ENCODE measurements around the gene CPN1. TPM values are rescaled to one million over a fixed set of nuclear protein-coding genes. Genes with fewer than 3 reads are reported as not detected.
A peak's percentile ranks its signal among the peaks of the same experiment; 100 is the strongest.
"Not testable (repeated sequence)": the region's sequence is repeated elsewhere in the genome, so short reads cannot be mapped to it uniquely, and the experiment has no call there.

Gene CPN1
- not detected for polyA plus RNA-seq (2013)

GRCh38 chr10:100081075-100082001 is at the start of gene CPN1:
TSS of gene CPN1 (minus strand) at chr10:100081869. CDS start at chr10:100081625, 244 bp downstream.
- no peak for DNase-seq
- POLR2A ChIA-PET = no interaction called here
- Histone ChIP-seq H3K4me1 (ENCODE audit: control extremely low read depth in 1 of 4, control insufficient read depth in 4 of 4, insufficient read depth in 4 of 4, low read length in 3 of 4) (no peaks in the 10 kb centered on the region), H3K36me3 (ENCODE audit: control insufficient read depth in 4 of 4, insufficient read depth in 4 of 4, low read length in 3 of 4) (no peaks in the 10 kb centered on the region), H3K4me3 (ENCODE audit: control insufficient read depth in 1 of 7, extremely low read depth in 1 of 7, insufficient read depth in 4 of 7, low read depth in 2 of 7, low read length in 6 of 7) (no peak within 1 kb of the TSS), H3K9me3 (ENCODE audit: control extremely low read depth in 1 of 5, control insufficient read depth in 4 of 5, insufficient read depth in 2 of 5, low read depth in 1 of 5, low read length in 4 of 5) (no peaks in the 10 kb centered on the region), H3K27me3 (replicated peaks in 2 of 5; ENCODE audit: control insufficient read depth in 4 of 5, insufficient read depth in 5 of 5, low read length in 4 of 5) (peaks cover 0 to 5% (median 0%) of the 10 kb centered on the region in 5 experiments), H3K27ac (ENCODE audit: insufficient read depth in 1 of 2, low read depth in 1 of 2, low read length in 2 of 2, poor library complexity in 1 of 2, severe bottlenecking in 2 of 2) (no peak within 1 kb of the TSS)
- CTCF ChIA-PET = no interaction called here
- 97% methylated on average over 21 of the region's 24 CpGs for WGBS (ENCODE audit: insufficient coverage)

DNA sequence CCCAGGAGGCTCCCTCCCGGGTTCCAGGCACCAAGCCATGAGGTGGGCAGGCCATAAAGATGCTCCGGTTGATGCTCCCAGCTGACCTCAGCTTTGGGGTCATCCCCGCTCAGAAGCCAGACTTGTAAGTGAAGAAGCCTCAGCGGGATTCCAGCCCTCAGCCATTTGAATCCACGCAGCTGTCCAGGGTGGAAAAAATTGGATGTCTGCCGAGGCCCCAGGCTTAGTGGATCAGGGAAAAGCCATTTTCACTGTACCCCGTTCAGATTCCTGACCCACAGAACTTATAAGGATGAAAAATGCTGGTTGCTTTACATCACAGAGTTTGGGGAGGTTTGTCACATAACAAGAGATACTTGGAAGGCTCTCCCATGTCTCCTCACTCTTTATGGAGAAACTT is 49.2 kb upstream of the CPN1 start:
- no peaks in the 10 kb centered on the region for H3K36me3 ChIP-seq (ENCODE audit: control insufficient read depth in 4 of 4, insufficient read depth in 4 of 4, low read length in 3 of 4)
- POLR2A ChIA-PET = no interaction called here
- CTCF ChIA-PET = no interaction called here

GRCh38 chr10:100129424-100129823 is 47.8 kb upstream of the CPN1 start:
- CTCF ChIA-PET = no interaction called here
- H3K27ac ChIP-seq (ENCODE audit: insufficient read depth in 1 of 2, low read depth in 1 of 2, low read length in 2 of 2, poor library complexity in 1 of 2, severe bottlenecking in 2 of 2) = no peak overlapping the region
- 25% methylated on average over 6 of the region's 9 CpGs for WGBS (ENCODE audit: insufficient coverage)
- no peaks in the 10 kb centered on the region for H3K36me3 ChIP-seq (ENCODE audit: control insufficient read depth in 4 of 4, insufficient read depth in 4 of 4, low read length in 3 of 4)
- peak; percentile 48 to 86 (median 71) for DNase-seq
- H3K9me3 ChIP-seq (ENCODE audit: control extremely low read depth in 1 of 5, control insufficient read depth in 4 of 5, insufficient read depth in 2 of 5, low read depth in 1 of 5, low read length in 4 of 5) = peaks cover 0 to 3% (median under 1%) of the 10 kb centered on the region in 5 experiments
- H3K4me3 ChIP-seq (ENCODE audit: control insufficient read depth in 1 of 7, extremely low read depth in 1 of 7, insufficient read depth in 4 of 7, low read depth in 2 of 7, low read length in 6 of 7) = no peak overlapping the region
- no peaks in the 10 kb centered on the region for H3K27me3 ChIP-seq (replicated peaks in 2 of 5; ENCODE audit: control insufficient read depth in 4 of 5, insufficient read depth in 5 of 5, low read length in 4 of 5)
- POLR2A ChIA-PET = no interaction called here
- H3K4me1 ChIP-seq (ENCODE audit: control extremely low read depth in 1 of 4, control insufficient read depth in 4 of 4, insufficient read depth in 4 of 4, low read length in 3 of 4) = peaks cover 0 to 5% (median 0%) of the 10 kb centered on the region in 4 experiments

More for the DNA sequence above, 49.2 kb upstream of the CPN1 start:
- Histone ChIP-seq H3K27me3 (replicated peaks in 2 of 5; ENCODE audit: control insufficient read depth in 4 of 5, insufficient read depth in 5 of 5, low read length in 4 of 5) (no peaks in the 10 kb centered on the region), H3K9me3 (ENCODE audit: control extremely low read depth in 1 of 5, control insufficient read depth in 4 of 5, insufficient read depth in 2 of 5, low read depth in 1 of 5, low read length in 4 of 5) (peaks cover 0 to 17% (median 5%) of the 10 kb centered on the region in 5 experiments), H3K27ac (ENCODE audit: insufficient read depth in 1 of 2, low read depth in 1 of 2, low read length in 2 of 2, poor library complexity in 1 of 2, severe bottlenecking in 2 of 2) (no peak overlapping the region), H3K4me3 (ENCODE audit: control insufficient read depth in 1 of 7, extremely low read depth in 1 of 7, insufficient read depth in 4 of 7, low read depth in 2 of 7, low read length in 6 of 7) (no peak overlapping the region), H3K4me1 (ENCODE audit: control extremely low read depth in 1 of 4, control insufficient read depth in 4 of 4, insufficient read depth in 4 of 4, low read length in 3 of 4) (peaks cover 0 to 5% (median 0%) of the 10 kb centered on the region in 4 experiments)
- 98% methylated on average over 7 of the region's 7 CpGs for WGBS (ENCODE audit: insufficient coverage)
- no peak for DNase-seq

DNA sequence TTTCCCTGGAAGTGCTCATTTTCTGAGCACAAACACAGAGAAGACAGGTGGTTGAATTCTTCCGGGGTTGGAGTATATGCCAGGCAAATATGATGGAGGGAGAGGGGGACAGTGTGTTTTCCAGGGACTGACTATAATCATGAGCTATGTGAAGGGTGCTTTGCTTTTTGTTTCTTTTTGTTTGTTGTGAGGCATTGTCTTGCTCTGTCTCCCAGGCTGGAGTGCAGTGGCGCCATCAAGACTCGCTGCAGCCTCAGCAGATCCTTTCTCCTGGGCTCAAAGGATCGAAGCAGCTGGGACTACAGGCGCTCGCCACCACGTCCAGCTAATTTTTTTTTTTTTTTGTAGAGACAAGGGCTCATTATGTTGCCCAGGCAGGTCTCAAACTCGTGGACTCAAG is 47.3 kb upstream of the CPN1 start:
- H3K27ac ChIP-seq (ENCODE audit: insufficient read depth in 1 of 2, low read depth in 1 of 2, low read length in 2 of 2, poor library complexity in 1 of 2, severe bottlenecking in 2 of 2) = no peak overlapping the region
- POLR2A ChIA-PET = no interaction called here

GRCh38 chr10:100125335-100125734 is 43.7 kb upstream of the CPN1 start:
- DNase-seq = peak in 2 of 3 donors; percentile 26 to 51
- H3K27ac ChIP-seq (ENCODE audit: insufficient read depth in 1 of 2, low read depth in 1 of 2, low read length in 2 of 2, poor library complexity in 1 of 2, severe bottlenecking in 2 of 2); POLR2A ChIA-PET; H3K36me3 ChIP-seq (ENCODE audit: control insufficient read depth in 4 of 4, insufficient read depth in 4 of 4, low read length in 3 of 4); H3K9me3 ChIP-seq (ENCODE audit: control extremely low read depth in 1 of 5, control insufficient read depth in 4 of 5, insufficient read depth in 2 of 5, low read depth in 1 of 5, low read length in 4 of 5); CTCF ChIA-PET; H3K4me1 ChIP-seq (ENCODE audit: control extremely low read depth in 1 of 4, control insufficient read depth in 4 of 4, insufficient read depth in 4 of 4, low read length in 3 of 4); H3K4me3 ChIP-seq (ENCODE audit: control insufficient read depth in 1 of 7, extremely low read depth in 1 of 7, insufficient read depth in 4 of 7, low read depth in 2 of 7, low read length in 6 of 7); H3K27me3 ChIP-seq (replicated peaks in 2 of 5; ENCODE audit: control insufficient read depth in 4 of 5, insufficient read depth in 5 of 5, low read length in 4 of 5): not testable (repeated sequence)
- WGBS (ENCODE audit: insufficient coverage) = no CpG with 5 or more reads among the region's 2 CpGs

More for the DNA sequence above, 47.3 kb upstream of the CPN1 start:
- DNase-seq = peak in 2 of 3 donors; percentile 20 to 41
- no peaks in the 10 kb centered on the region for H3K27me3 ChIP-seq (replicated peaks in 2 of 5; ENCODE audit: control insufficient read depth in 4 of 5, insufficient read depth in 5 of 5, low read length in 4 of 5)
- no peaks in the 10 kb centered on the region for H3K36me3 ChIP-seq (ENCODE audit: control insufficient read depth in 4 of 4, insufficient read depth in 4 of 4, low read length in 3 of 4)
- H3K9me3 ChIP-seq (ENCODE audit: control extremely low read depth in 1 of 5, control insufficient read depth in 4 of 5, insufficient read depth in 2 of 5, low read depth in 1 of 5, low read length in 4 of 5) = peaks cover 0 to 3% (median 0%) of the 10 kb centered on the region in 5 experiments
- peaks cover 0 to 5% (median 0%) of the 10 kb centered on the region in 4 experiments for H3K4me1 ChIP-seq (ENCODE audit: control extremely low read depth in 1 of 4, control insufficient read depth in 4 of 4, insufficient read depth in 4 of 4, low read length in 3 of 4)
- CTCF ChIA-PET = no interaction called here
- H3K4me3 ChIP-seq (ENCODE audit: control insufficient read depth in 1 of 7, extremely low read depth in 1 of 7, insufficient read depth in 4 of 7, low read depth in 2 of 7, low read length in 6 of 7) = no peak overlapping the region
- 93% methylated on average over 8 of the region's 8 CpGs for WGBS (ENCODE audit: insufficient coverage)

DNA sequence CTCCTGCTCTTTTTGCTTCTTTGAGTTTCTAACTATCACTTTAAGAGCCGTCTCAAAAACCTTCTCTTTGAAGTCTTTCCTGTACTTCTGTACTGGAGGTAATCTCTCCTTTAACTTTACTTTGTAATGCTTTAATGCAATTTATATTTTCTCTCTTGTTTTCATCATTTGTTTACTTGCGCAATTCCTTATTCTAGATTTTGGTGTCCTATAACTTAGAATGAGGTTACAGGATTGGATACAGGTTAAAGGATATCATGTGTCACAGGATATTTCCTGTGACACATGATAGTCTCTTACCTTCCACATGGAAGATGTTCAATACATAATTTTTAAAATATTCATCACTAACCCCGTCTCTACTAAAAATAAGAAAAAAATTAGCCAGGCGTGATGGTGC is 42.4 kb upstream of the CPN1 start:
- ChIA-PET POLR2A (no interaction called here), CTCF (no interaction called here)

DNA sequence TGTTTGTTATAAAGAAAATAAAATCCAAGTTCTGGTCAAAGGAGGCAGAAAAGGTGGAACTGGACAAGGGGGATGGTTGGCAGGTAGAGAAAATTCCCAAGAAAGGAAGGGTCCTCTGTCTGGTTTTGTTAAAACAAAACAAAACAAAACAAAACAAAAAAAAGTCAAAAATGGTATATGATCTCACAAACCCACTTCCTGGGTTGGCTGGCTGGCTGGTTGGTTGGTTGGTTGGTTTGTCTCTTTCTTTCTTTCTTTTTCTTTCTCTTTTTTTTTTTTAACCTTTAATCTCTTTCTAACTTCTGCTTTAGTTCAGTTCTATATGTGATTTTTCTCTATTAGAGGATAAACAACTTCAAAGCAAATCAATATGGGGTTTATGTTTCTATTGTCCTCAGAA is 41.1 kb upstream of the CPN1 start:
- Histone ChIP-seq H3K27ac (ENCODE audit: insufficient read depth in 1 of 2, low read depth in 1 of 2, low read length in 2 of 2, poor library complexity in 1 of 2, severe bottlenecking in 2 of 2) (no peak overlapping the region), H3K36me3 (ENCODE audit: control insufficient read depth in 4 of 4, insufficient read depth in 4 of 4, low read length in 3 of 4) (no peaks in the 10 kb centered on the region), H3K27me3 (replicated peaks in 2 of 5; ENCODE audit: control insufficient read depth in 4 of 5, insufficient read depth in 5 of 5, low read length in 4 of 5) (no peaks in the 10 kb centered on the region), H3K4me1 (ENCODE audit: control extremely low read depth in 1 of 4, control insufficient read depth in 4 of 4, insufficient read depth in 4 of 4, low read length in 3 of 4) (no peaks in the 10 kb centered on the region), H3K9me3 (ENCODE audit: control extremely low read depth in 1 of 5, control insufficient read depth in 4 of 5, insufficient read depth in 2 of 5, low read depth in 1 of 5, low read length in 4 of 5) (no peaks in the 10 kb centered on the region), H3K4me3 (ENCODE audit: control insufficient read depth in 1 of 7, extremely low read depth in 1 of 7, insufficient read depth in 4 of 7, low read depth in 2 of 7, low read length in 6 of 7) (no peak overlapping the region)
- DNase-seq = peak in 1 of 3 donors; percentile 18
- POLR2A ChIA-PET = no interaction called here
- CTCF ChIA-PET = interaction anchor here (0.8 kb wide), 1 partner anchor 14 kb away, joined by 3 read pairs; no protein-coding TSS in a partner anchor

More for the DNA sequence above, 42.4 kb upstream of the CPN1 start:
- H3K4me1 ChIP-seq (ENCODE audit: control extremely low read depth in 1 of 4, control insufficient read depth in 4 of 4, insufficient read depth in 4 of 4, low read length in 3 of 4) = no peaks in the 10 kb centered on the region
- no peak for DNase-seq
- H3K27ac ChIP-seq (ENCODE audit: insufficient read depth in 1 of 2, low read depth in 1 of 2, low read length in 2 of 2, poor library complexity in 1 of 2, severe bottlenecking in 2 of 2) = no peak overlapping the region
- H3K27me3 ChIP-seq (replicated peaks in 2 of 5; ENCODE audit: control insufficient read depth in 4 of 5, insufficient read depth in 5 of 5, low read length in 4 of 5) = no peaks in the 10 kb centered on the region
- H3K9me3 ChIP-seq (ENCODE audit: control extremely low read depth in 1 of 5, control insufficient read depth in 4 of 5, insufficient read depth in 2 of 5, low read depth in 1 of 5, low read length in 4 of 5) = no peaks in the 10 kb centered on the region
- no peak overlapping the region for H3K4me3 ChIP-seq (ENCODE audit: control insufficient read depth in 1 of 7, extremely low read depth in 1 of 7, insufficient read depth in 4 of 7, low read depth in 2 of 7, low read length in 6 of 7)
- no peaks in the 10 kb centered on the region for H3K36me3 ChIP-seq (ENCODE audit: control insufficient read depth in 4 of 4, insufficient read depth in 4 of 4, low read length in 3 of 4)
- WGBS (ENCODE audit: insufficient coverage) = 100% methylated on average over 1 of the region's 4 CpGs
